Activated CD8-positive, alpha-beta T cell treated with anti-CD3 and anti-CD28 coated beads for 36 hours (primary cell): ENCODE results near the gene CCDC141. TPM values are rescaled to one million over a fixed set of nuclear protein-coding genes. Genes with fewer than 3 reads are reported as not detected.

Experiments used
- ATAC-seq: fragments of 200-7000 bp; cut with Tn5 transposase; one replicate; pipeline ENCODE4 v1.10.0; 2021; ENCODE audit warnings: mild to moderate bottlenecking, moderate library complexity
- CTCF ChIA-PET: fragments of 350-600 bp; sonication (Branson Sonifier 250); formaldehyde crosslinking; loops from one replicate; lab custom pipeline; 2021; ENCODE audit warnings: antibody characterized with exemption; lab: Charles Lee
- POLR2A ChIA-PET: fragments of 350-600 bp; sonication (Branson Sonifier 250); formaldehyde crosslinking; loops from one replicate; lab custom pipeline; 2021; ENCODE audit warnings: antibody characterized with exemption; lab: Charles Lee
- DNase-seq: peaks from one replicate; pipeline ENCODE4 v3.0.0-alpha.2; 2020
- H3K27ac Mint-ChIP-seq: one replicate; pipeline ENCODE4 v1.8.0; 2021; ENCODE audit warnings: mild to moderate bottlenecking, mixed read lengths
- H3K27me3 Mint-ChIP-seq: one replicate; pipeline ENCODE4 v1.8.0; 2021; ENCODE audit warnings: mixed read lengths
- H3K36me3 Mint-ChIP-seq: one replicate; pipeline ENCODE4 v1.8.0; 2021; ENCODE audit warnings: low read depth, mixed read lengths
- H3K4me1 Mint-ChIP-seq: one replicate; pipeline ENCODE4 v1.8.0; 2021; ENCODE audit warnings: low read depth, mixed read lengths
- H3K4me3 Mint-ChIP-seq: one replicate; pipeline ENCODE4 v1.8.0; 2021; ENCODE audit warnings: mild to moderate bottlenecking, moderate library complexity, mixed read lengths
- H3K9me3 Mint-ChIP-seq: one replicate; pipeline ENCODE4 v1.8.0; 2021; ENCODE audit warnings: mixed read lengths
- intact Hi-C: fragments of 100-400 bp; cut with micrococcal nuclease; formaldehyde crosslinking; loops from one replicate; pipeline ENCODE4 v1.10.0; 2022
- total RNA-seq, 2 experiments: library from RNA; stranded (reverse); gene quantifications; one replicate each; pipeline ENCODE4 v1.2.3, GENCODE V29; 2021
- TF ChIP-seq, protein P1 (sequence below): fragments of 200-600 bp; IDR thresholded peaks from one replicate; pipeline ENCODE4 v1.8.0; 2022; ENCODE audit warnings: antibody characterized with exemption, mild to moderate bottlenecking

The CCDC141 gene
- total RNA-seq, 2 experiments from 2014 or later = 6.5 to 7.8 TPM

DNA sequence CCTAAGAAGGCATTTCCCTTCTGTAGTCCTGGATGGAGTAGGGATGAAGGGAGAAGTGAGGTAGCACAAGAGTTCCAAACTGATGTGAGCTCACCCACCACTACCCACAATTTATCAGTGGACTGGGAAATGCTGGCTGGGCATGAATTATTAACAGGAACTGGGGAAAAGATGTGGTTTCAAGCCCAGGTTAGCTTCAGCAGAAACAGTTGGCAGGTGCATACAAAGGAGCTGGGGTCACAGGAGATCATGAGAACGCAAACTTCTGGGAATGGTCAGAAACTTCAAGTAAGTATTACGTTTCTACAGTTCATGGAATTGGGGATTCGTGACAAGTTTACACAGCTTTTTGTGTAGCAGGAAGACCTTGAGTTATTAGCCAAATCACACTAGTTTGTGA lies 5.4 kb downstream of the CCDC141 start:
- intact Hi-C loops = no loop called here
- Mint-ChIP-seq H3K4me3 (no peak overlapping the region), H3K4me1 (peaks cover 52% of the 10 kb centered on the region), H3K36me3 (peaks cover 40% of the 10 kb centered on the region), H3K9me3 (peaks cover 13% of the 10 kb centered on the region), H3K27me3 (no peaks in the 10 kb centered on the region), H3K27ac (peak overlapping the region; percentile 1)
- no peak for ATAC-seq
- DNase-seq = no peak
- CTCF ChIA-PET = interaction anchor here (1.2 to 2.1 kb wide), 3 partner anchors 12 to 85 kb away, joined by 3 to 11 read pairs (median 6); no protein-coding TSS in a partner anchor
- TF ChIP-seq, protein P1, sequence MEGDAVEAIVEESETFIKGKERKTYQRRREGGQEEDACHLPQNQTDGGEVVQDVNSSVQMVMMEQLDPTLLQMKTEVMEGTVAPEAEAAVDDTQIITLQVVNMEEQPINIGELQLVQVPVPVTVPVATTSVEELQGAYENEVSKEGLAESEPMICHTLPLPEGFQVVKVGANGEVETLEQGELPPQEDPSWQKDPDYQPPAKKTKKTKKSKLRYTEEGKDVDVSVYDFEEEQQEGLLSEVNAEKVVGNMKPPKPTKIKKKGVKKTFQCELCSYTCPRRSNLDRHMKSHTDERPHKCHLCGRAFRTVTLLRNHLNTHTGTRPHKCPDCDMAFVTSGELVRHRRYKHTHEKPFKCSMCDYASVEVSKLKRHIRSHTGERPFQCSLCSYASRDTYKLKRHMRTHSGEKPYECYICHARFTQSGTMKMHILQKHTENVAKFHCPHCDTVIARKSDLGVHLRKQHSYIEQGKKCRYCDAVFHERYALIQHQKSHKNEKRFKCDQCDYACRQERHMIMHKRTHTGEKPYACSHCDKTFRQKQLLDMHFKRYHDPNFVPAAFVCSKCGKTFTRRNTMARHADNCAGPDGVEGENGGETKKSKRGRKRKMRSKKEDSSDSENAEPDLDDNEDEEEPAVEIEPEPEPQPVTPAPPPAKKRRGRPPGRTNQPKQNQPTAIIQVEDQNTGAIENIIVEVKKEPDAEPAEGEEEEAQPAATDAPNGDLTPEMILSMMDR = no peak
- POLR2A ChIA-PET = no interaction called here

DNA sequence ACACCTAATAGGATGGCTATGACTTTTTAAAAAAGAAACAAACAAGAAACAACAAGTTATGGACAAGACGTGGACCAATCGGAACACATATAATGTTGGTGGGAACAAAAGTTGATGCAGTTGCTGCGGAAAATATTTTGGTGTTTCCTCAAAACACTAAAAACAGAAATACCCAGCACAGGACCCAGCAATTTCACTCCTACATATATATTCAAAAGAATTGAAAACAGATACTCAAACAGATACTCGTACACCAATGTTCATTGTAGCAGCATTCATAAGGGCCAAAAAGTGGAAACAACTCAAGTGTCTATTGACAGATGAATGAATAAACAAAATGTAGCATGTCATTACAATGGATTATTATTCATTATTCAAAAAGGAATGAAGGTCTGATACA lies 12.1 kb downstream of the CCDC141 start:
- ChIA-PET POLR2A (no interaction called here), CTCF (no interaction called here)
- intact Hi-C loops = no loop called here
- Mint-ChIP-seq H3K4me1 (peaks cover 30% of the 10 kb centered on the region), H3K27ac (no peak overlapping the region), H3K9me3 (peaks cover 11% of the 10 kb centered on the region), H3K36me3 (peaks cover 22% of the 10 kb centered on the region), H3K4me3 (no peak overlapping the region), H3K27me3 (no peaks in the 10 kb centered on the region)
- peak; percentile 24 for ATAC-seq
- DNase-seq = no peak
- TF ChIP-seq, protein P1 = no peak

DNA sequence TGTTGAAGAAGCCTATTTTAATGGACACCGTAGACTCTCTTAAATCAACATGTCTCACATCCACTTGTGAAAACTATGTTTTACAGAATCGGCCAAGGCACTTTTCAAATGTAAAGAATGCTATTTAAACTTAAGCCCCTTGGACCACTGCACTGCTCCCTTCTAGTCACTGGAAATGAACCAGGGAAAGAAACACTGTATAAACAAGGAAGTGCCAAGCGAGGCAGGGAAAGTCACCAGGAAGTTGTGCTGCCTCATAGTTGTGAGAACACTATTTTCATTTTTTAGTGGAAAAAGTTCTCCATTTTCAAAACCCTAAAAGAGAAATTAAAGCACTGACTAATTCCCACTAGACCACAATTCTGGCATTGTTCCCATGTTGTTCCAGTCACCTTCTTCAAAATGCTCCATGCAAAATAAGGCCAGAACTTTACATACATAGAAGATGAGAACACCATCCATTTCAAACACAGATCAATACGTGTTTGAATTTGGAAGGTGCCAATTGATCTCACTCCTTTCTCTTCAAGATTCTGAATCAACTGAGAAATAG lies 13.5 kb downstream of the CCDC141 start:
- no peak for ATAC-seq
- peaks cover 7% of the 10 kb centered on the region for H3K9me3 Mint-ChIP-seq
- H3K27ac Mint-ChIP-seq = no peak overlapping the region
- ChIA-PET POLR2A (no interaction called here), CTCF (no interaction called here)
- peaks cover 41% of the 10 kb centered on the region for H3K4me1 Mint-ChIP-seq
- DNase-seq = no peak
- H3K4me3 Mint-ChIP-seq = no peak overlapping the region
- TF ChIP-seq, protein P1 = no peak
- no peaks in the 10 kb centered on the region for H3K27me3 Mint-ChIP-seq
- H3K36me3 Mint-ChIP-seq = peaks cover 14% of the 10 kb centered on the region
- intact Hi-C loops = no loop called here

DNA sequence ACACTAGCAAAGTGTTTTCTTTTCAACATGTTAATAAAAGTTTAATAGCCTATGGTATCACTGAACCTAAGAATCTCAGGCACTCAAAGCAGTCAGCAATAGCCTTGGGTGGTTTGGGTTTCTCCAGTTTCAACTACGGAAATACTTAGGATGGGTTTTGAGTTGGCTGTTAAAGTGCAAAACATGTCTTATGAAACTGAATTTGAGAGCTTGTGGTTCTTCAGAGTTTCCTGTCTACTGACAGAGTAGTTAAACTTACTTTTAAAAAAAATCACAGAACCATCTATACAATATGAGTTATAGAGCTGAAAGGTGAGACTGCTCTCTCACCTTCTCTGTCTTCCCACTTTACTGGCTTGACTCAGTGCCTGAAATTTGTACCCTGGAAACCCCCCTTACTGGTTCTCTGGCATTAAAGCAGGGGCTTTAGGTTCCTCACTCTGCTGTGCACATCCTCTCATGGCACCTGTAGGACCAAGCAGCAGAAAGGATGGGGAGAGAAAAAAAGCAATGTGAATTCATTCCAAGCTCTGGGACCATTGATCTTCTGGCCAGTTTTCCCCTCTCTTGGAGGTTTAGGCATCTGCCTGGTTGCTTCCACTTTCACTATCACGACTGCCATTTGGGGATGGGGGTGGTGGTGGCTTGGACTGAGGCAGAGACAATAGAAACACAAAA lies 18.1 kb downstream of the CCDC141 start:
- Mint-ChIP-seq H3K4me3 (peak overlapping the region; percentile 71), H3K27me3 (no peaks in the 10 kb centered on the region), H3K4me1 (peaks cover 37% of the 10 kb centered on the region)

More for the DNA sequence above, 18.1 kb downstream of the CCDC141 start:
- CTCF ChIA-PET = interaction anchor here (0.8 to 3.3 kb wide), 6 partner anchors 10 to 270 kb away, joined by 3 to 20 read pairs (median 4); no protein-coding TSS in a partner anchor
- peaks cover 24% of the 10 kb centered on the region for H3K9me3 Mint-ChIP-seq
- DNase-seq (peak; percentile 61), ATAC-seq (peak; percentile 90)
- H3K27ac Mint-ChIP-seq = peak overlapping the region; percentile 92
- TF ChIP-seq, protein P1 = no peak
- intact Hi-C loops = loop anchor here (5.0 kb wide), 1 partner anchor 75 kb away; no protein-coding TSS in a partner anchor
- POLR2A ChIA-PET = interaction anchor here (0.6 to 1.0 kb wide), 7 partner anchors 9 to 625 kb away, joined by 3 to 4 read pairs (median 3); no protein-coding TSS in a partner anchor
- peaks cover 28% of the 10 kb centered on the region for H3K36me3 Mint-ChIP-seq
